GM10266 (cell line): ENCODE measurements around the gene TEX51.

Experiments
- DNase-seq: peaks from one replicate; pipeline ENCODE4 v3.0.0; 2012; ENCODE audit errors: extremely low spot score
- CTCF ChIP-seq: IDR thresholded peaks from 2 replicates; pipeline ENCODE4 v1.5.1; 2012; ENCODE audit warnings: mild to moderate bottlenecking, low read depth; ENCODE audit not compliant: control insufficient read depth, insufficient read depth; ENCODE audit errors: missing control alignments

The TEX51 gene

GRCh38 chr2:126899616-126900185, 1.0 kb downstream of the TEX51 start:
- no peak for TF ChIP-seq CTCF
- no peak for DNase-seq

- DNase-seq = no peak
- no peak for TF ChIP-seq CTCF
Observed at GRCh38 chr2:126900646-126901319, 2.1 kb downstream of the TEX51 start.

GRCh38 chr2:126901459-126901858, 2.8 kb downstream of the TEX51 start:
- DNase-seq = no peak
- no peak for TF ChIP-seq CTCF

GRCh38 chr2:126902152-126902835, 3.6 kb downstream of the TEX51 start:
- no peak for TF ChIP-seq CTCF
- no peak for DNase-seq

GRCh38 chr2:126902859-126903258, 4.2 kb downstream of the TEX51 start:
- DNase-seq = no peak
- no peak for TF ChIP-seq CTCF

GRCh38 chr2:126905991-126906390, 7.3 kb downstream of the TEX51 start:
- no peak for DNase-seq
- no peak for TF ChIP-seq CTCF

GRCh38 chr2:126906781-126907180, 8.1 kb downstream of the TEX51 start:
- no peak for TF ChIP-seq CTCF

More at GRCh38 chr2:126906781-126907180, 8.1 kb downstream of the TEX51 start:
- DNase-seq = no peak
